HepG2 (cell line): Measurements from ENCODE around the gene RHOG. TPM values are rescaled to one million over a fixed set of nuclear protein-coding genes. Genes with fewer than 3 reads are reported as not detected.

Experiments
- HBP1 ChIP-seq: IDR thresholded peaks from 2 replicates; pipeline ENCODE4 v1.6.1; 2016; ENCODE audit warnings: low read depth, control low read depth
- HIC2 ChIP-seq: sonication (generic); formaldehyde crosslinking; IDR thresholded peaks from 2 replicates; pipeline ENCODE4 v1.9.0; 2022; ENCODE audit warnings: low read depth, missing genetic modification reagents
- HNRNPK ChIP-seq: fragments of 200-400 bp; formaldehyde crosslinking; IDR thresholded peaks from 2 replicates; pipeline ENCODE4 v1.6.1; 2018; ENCODE audit warnings: low read length, low read depth, moderate library complexity, mild to moderate bottlenecking; ENCODE audit not compliant: poor library complexity, severe bottlenecking
- MXD1 ChIP-seq: sonication (generic); formaldehyde crosslinking; IDR thresholded peaks from 2 replicates; pipeline ENCODE4 v1.4.0; 2020; ENCODE audit warnings: mild to moderate bottlenecking, missing genetic modification reagents
- NRL ChIP-seq: sonication (generic); formaldehyde crosslinking; IDR thresholded peaks from 2 replicates; pipeline ENCODE4 v1.5.0; 2020; ENCODE audit warnings: missing genetic modification reagents, mild to moderate bottlenecking, moderate library complexity, borderline replicate concordance
- RAD21 ChIP-seq: fragments of 450-650 bp; formaldehyde crosslinking; IDR thresholded peaks from 2 replicates; pipeline ENCODE4 v1.5.0; 2020; ENCODE audit warnings: mild to moderate bottlenecking
- TFDP2 ChIP-seq: sonication (generic); formaldehyde crosslinking; IDR thresholded peaks from 2 replicates; pipeline ENCODE4 v1.4.0; 2020; ENCODE audit warnings: missing genetic modification reagents
- TIGD3 ChIP-seq: sonication (generic); formaldehyde crosslinking; IDR thresholded peaks from 2 replicates; pipeline ENCODE4 v1.5.1; 2020; ENCODE audit warnings: mild to moderate bottlenecking, missing genetic modification reagents, borderline replicate concordance
- XBP1 ChIP-seq: sonication (generic); formaldehyde crosslinking; IDR thresholded peaks from 2 replicates; pipeline ENCODE4 v1.5.0; 2020; ENCODE audit warnings: missing genetic modification reagents
- ZGPAT ChIP-seq: IDR thresholded peaks from 2 replicates; pipeline ENCODE4 v1.6.1; 2016; ENCODE audit warnings: mild to moderate bottlenecking
- ZNF460 ChIP-seq: sonication (generic); formaldehyde crosslinking; IDR thresholded peaks from 2 replicates; pipeline ENCODE4 v1.5.1; 2020; ENCODE audit warnings: missing genetic modification reagents, mild to moderate bottlenecking, borderline replicate concordance
- ZNF574 ChIP-seq: sonication (generic); formaldehyde crosslinking; IDR thresholded peaks from 2 replicates; pipeline ENCODE4 v1.4.0; 2020; ENCODE audit warnings: missing genetic modification reagents
- ZNF773 ChIP-seq: sonication (generic); formaldehyde crosslinking; IDR thresholded peaks from 2 replicates; pipeline ENCODE4 v1.4.0; 2020; ENCODE audit warnings: missing genetic modification reagents, borderline replicate concordance
- ZNF800 ChIP-seq: sonication (generic); formaldehyde crosslinking; IDR thresholded peaks from 2 replicates; pipeline ENCODE4 v1.4.0; 2020; ENCODE audit warnings: missing genetic modification reagents
- polyA plus RNA-seq, 8 experiments: library from polyadenylated mRNA; depleted of rRNA in 3 of 8; stranded (reverse) in 7 of 8; unstranded in 1 of 8; fragments of >200 nt; fragmentation: Illumina TruSeq in 4 of 8; extraction: Trizol in 4 of 8; gene quantifications; 2 replicates each; pipeline versions ENCODE4 v1.2.1 to v1.2.3, GENCODE V29; 2011 to 2016; ENCODE audit warnings: low read depth in 4 of 8, missing spikeins in 1 of 8, mixed read lengths in 1 of 8; ENCODE audit not compliant: insufficient read depth in 1 of 8
- total RNA-seq, 5 experiments: library from RNA; depleted of rRNA; stranded (reverse); fragments of >200 nt; fragmentation: Illumina TruSeq; extraction: Trizol; gene quantifications; 2 replicates each; pipeline ENCODE4 v1.2.3, GENCODE V29; 2016; ENCODE audit warnings: low read depth in 1 of 5

The RHOG gene
- total and polyA plus RNA-seq, 2 of the 13 experiments (the other 11 are each of a cell fraction or from before 2014, with no cell fraction given) = 7.7 to 23.4 TPM

GRCh38 chr11:3855808-3856491 lies 15.2 kb upstream of the RHOG start (continued):
- 0 out of 2 replicates have a peak, but pooled peaks have one; percentile 14 for TF ChIP-seq ZNF773 (CRISPR knock-in tag)
- peak; percentile 34; the same call in 1 of the 2 replicates for TF ChIP-seq ZNF574 (CRISPR knock-in tag)
- TF ChIP-seq TFDP2 (CRISPR knock-in tag) = peak; percentile 52; the same call in 1 of the 2 replicates
- peak; percentile 67 for TF ChIP-seq NRL (CRISPR knock-in tag)
- 0 out of 2 replicates have a peak, but pooled peaks have one; percentile 43 for TF ChIP-seq ZNF800 (CRISPR knock-in tag)
- no peak for TF ChIP-seq HBP1 (CRISPR knock-in tag)
- TF ChIP-seq RAD21 (CRISPR knock-in tag) = 0 out of 2 replicates have a peak, but pooled peaks have one; percentile 33
- TF ChIP-seq ZNF460 (CRISPR knock-in tag) = no peak
- TF ChIP-seq MXD1 = peak; percentile 75
- 0 out of 2 replicates have a peak, but pooled peaks have one; percentile 63 for TF ChIP-seq TIGD3 (CRISPR knock-in tag)
- TF ChIP-seq XBP1 (CRISPR knock-in tag) = no peak
- TF ChIP-seq ZGPAT (CRISPR knock-in tag) = peak; percentile 61; the same call in 1 of the 2 replicates
- no peak for TF ChIP-seq HNRNPK
- peak; percentile 13; the same call in 1 of the 2 replicates for TF ChIP-seq HIC2 (CRISPR knock-in tag)
